Natural killer cell treated with Interleukin-12 subunit alpha and Interleukin-12 subunit beta and Interleukin-15 and Interleukin-18, amount 100 ng/mL, for 72 hours (primary cell): ENCODE measurements around the gene RINL. TPM values are rescaled to one million over a fixed set of nuclear protein-coding genes. Genes with fewer than 3 reads are reported as not detected.
A peak's percentile ranks its signal among the peaks of the same experiment; 100 is the strongest.

Experiments used
- ATAC-seq, 2 donors: fragments of 150-1000 bp; cut with Tn5 transposase in 1 of 2; sonication (Bioruptor Pico), chemical (Tn5 transposase) in 1 of 2; 2 replicates each; pipeline ENCODE4 v1.10.0; 2021
- DNase-seq: peaks from one replicate; pipeline ENCODE4 v3.0.0; 2022; ENCODE audit warnings: low spot score
- H3K27ac Mint-ChIP-seq, 2 donors: 1 replicate in 1 of 2; 2 replicates in 1 of 2; pipeline ENCODE4 v1.8.0; 2022; ENCODE audit warnings: mixed read lengths in 2 of 2, mild to moderate bottlenecking in 1 of 2, moderate library complexity in 1 of 2
- H3K27me3 Mint-ChIP-seq, 2 donors: 1 replicate in 1 of 2; 2 replicates in 1 of 2; pipeline ENCODE4 v1.8.0; 2022; ENCODE audit warnings: mixed read lengths in 2 of 2
- H3K36me3 Mint-ChIP-seq: one replicate; pipeline ENCODE4 v1.8.0; 2022; ENCODE audit warnings: mixed read lengths
- H3K4me1 Mint-ChIP-seq, 2 donors: 1 replicate in 1 of 2; 2 replicates in 1 of 2; pipeline ENCODE4 v1.8.0; 2022; ENCODE audit warnings: low read depth in 2 of 2, mixed read lengths in 2 of 2, mild to moderate bottlenecking in 1 of 2
- H3K4me3 Mint-ChIP-seq: one replicate; pipeline ENCODE4 v1.8.0; 2022; ENCODE audit warnings: mixed read lengths
- H3K9me3 Mint-ChIP-seq: 2 replicates; pipeline ENCODE4 v1.8.0; 2022; ENCODE audit warnings: mixed read lengths
- total RNA-seq, 2 donors: library from RNA; stranded (reverse); gene quantifications; one replicate each; pipeline ENCODE4 v1.2.3, GENCODE V29; 2022

The RINL gene
- total RNA-seq, 2 donors from 2014 or later: 58.1 to 63.8 TPM

DNA sequence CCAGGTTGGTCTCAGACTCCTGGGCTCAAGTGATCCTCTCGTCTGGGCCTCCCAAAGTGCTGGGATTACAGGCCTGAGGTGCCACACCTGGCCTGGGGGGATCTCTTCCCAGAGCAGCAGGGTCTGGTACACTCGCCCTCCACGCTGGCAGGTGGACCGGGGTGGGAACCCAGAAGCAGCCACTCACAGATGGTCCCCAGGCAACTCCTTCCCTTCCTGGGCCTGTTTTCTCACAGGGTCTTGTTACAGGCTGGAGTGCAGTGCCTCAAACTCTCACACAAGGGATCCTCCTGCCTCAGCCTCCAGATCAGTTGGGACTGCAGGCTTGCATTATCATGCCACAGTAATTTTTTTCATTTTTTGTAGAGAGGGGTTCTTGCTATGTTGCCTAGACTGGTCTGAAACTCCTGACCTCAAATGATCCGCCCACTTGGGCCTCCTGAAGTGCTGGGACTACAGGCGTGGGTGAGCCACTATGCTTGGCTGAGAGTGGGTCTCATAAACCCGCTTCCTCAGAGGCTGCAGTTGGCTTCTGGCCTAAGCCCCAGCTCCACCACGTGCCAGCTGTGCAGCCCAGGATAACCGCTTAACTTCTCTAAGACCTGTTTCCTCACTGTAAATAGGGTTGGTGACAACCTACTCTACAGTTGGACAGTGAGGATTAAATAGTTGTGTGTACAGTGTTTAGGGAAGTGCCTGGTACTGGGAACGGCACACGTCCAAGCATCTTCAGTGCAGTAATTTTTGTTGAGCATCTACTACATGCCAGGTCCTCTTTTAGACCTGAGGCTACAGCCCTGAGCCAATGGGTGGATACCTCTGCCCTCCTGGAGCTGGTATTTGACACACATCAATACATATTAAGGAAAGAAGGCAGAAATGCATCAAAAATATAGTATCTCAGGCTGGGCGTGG is 34.8 kb upstream of the RINL start:
- H3K27ac Mint-ChIP-seq: peak overlapping the region in 1 of 2 donors; percentile 41
- H3K36me3 Mint-ChIP-seq: peaks cover under 1% of the 10 kb centered on the region
- peak; percentile 18 for DNase-seq
- no peak overlapping the region for H3K4me3 Mint-ChIP-seq
- no peaks in the 10 kb centered on the region for H3K9me3 Mint-ChIP-seq
- H3K27me3 Mint-ChIP-seq: no peaks in the 10 kb centered on the region
- peaks cover 4 to 22% of the 10 kb centered on the region in 2 donors for H3K4me1 Mint-ChIP-seq
- no peak for ATAC-seq

DNA sequence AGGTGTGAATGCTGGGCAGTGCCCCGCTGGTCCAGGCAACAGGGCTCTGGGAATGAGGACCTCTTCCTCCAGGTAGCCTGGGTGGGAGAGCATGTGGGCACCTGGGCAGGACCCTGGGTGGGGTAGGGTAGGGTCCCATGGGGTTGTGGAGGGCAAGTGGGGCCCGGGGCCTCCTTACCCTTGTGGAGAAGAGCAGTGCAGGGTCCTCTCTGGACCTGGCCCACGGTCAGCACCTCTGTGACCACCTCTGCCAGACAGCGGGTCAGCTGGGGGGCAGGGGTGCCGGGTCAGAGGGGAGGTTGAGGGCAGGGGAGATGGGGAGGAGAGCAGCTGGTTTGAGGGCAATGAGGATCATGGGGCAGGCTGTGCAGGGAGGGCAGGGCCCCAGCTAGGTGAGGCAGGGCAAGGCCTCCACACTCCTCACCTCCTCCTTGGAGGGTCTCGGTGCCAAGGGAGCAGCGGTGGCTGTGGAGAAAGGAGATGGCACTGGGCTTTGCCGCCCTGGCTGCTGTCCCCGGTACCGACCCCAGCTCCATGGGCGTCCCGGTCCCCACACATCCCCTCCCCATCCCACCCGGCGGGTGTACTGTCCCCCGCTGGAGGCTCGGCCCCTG is 33.4 kb upstream of the RINL start:
- Mint-ChIP-seq H3K4me1 (peaks cover 4 to 27% of the 10 kb centered on the region in 2 donors), H3K27ac (no peak overlapping the region), H3K36me3 (peaks cover 6% of the 10 kb centered on the region), H3K27me3 (no peaks in the 10 kb centered on the region), H3K4me3 (no peak overlapping the region), H3K9me3 (no peaks in the 10 kb centered on the region)
- peak in 1 of 2 donors; percentile 21 for ATAC-seq
- DNase-seq: no peak

DNA sequence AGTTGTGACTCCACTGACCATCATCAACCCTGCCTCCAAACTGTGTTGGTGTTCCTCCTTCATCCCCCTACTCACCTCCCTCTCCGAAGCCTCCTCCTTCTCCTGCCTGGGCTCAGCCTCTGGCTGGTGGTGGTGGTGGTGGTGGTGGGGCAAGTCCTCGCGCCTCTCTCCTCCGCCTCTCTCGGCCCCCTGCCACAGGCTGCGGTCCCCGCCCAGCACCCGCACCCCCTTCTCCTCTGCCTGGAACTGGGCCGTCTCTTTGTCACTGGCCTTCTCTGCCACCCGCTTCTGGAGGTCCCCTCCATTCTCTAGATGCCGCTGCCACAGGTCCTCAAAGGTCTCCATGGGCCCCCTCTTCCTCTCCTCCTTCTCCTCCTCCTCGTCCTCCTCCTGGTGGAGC is 32.4 kb upstream of the RINL start:
- DNase-seq (no peak), ATAC-seq (no peak)
- no peaks in the 10 kb centered on the region for H3K27me3 Mint-ChIP-seq
- no peak overlapping the region for H3K4me3 Mint-ChIP-seq
- no peaks in the 10 kb centered on the region for H3K9me3 Mint-ChIP-seq
- peaks cover 6% of the 10 kb centered on the region for H3K36me3 Mint-ChIP-seq
- peak overlapping the region in 1 of 2 donors; percentile 45 for H3K27ac Mint-ChIP-seq
- H3K4me1 Mint-ChIP-seq: peaks cover 4 to 27% of the 10 kb centered on the region in 2 donors

DNA sequence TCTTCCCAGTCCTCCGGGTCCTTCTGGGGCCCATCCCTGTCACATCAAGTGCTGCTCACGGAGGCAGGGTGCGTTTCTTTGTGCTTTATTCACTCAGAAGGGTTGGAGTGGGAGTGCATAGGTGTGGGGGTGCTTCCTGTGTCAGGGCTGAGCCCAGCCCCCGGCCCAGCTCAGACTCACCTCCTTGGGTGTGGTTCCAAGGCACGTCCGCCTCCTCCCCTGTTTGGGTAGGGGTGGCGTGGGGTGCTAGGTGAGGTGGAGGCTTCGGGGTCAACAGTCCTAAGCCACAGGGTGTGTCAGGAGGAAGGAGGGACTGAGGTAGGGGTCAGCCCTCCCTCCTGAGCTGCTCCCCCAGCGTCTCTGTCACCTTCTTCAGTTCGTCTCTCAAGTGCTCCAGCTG is 30.8 kb upstream of the RINL start:
- Mint-ChIP-seq H3K9me3 (no peaks in the 10 kb centered on the region), H3K27me3 (no peaks in the 10 kb centered on the region), H3K4me3 (no peak overlapping the region), H3K4me1 (peaks cover 11 to 34% of the 10 kb centered on the region in 2 donors), H3K36me3 (peaks cover 14% of the 10 kb centered on the region), H3K27ac (peak overlapping the region in 1 of 2 donors; percentile 67)
- DNase-seq: no peak
- ATAC-seq: no peak

DNA sequence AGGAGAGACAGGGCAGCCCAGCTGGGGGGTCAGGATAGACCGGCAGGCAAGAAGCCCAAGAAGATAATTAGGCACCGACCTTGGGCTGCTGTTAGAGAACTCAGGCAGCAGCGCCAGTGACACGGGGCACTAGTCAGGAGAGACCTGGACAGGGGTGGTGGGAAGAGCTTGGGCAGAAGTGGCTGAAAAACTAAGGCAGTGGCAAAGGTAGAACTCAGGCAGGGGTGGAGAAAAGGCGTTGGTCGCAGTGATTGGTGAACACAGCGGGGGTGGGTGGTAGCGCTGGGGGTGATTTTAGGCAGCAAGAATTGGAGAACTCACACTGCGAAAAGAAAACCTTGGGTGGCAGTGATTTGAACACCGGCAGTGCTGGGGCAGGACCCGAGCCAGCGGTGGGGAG is 29.6 kb upstream of the RINL start:
- Mint-ChIP-seq H3K27me3 (no peaks in the 10 kb centered on the region), H3K4me1 (peaks cover 7 to 32% of the 10 kb centered on the region in 2 donors), H3K4me3 (no peak overlapping the region), H3K36me3 (peaks cover 14% of the 10 kb centered on the region), H3K9me3 (no peaks in the 10 kb centered on the region), H3K27ac (no peak overlapping the region)
- DNase-seq (no peak), ATAC-seq (no peak)

GRCh38 chr19:38907227-38907626 is 29.2 kb upstream of the RINL start:
- no peak for ATAC-seq
- no peaks in the 10 kb centered on the region for H3K27me3 Mint-ChIP-seq
- H3K36me3 Mint-ChIP-seq: peaks cover 14% of the 10 kb centered on the region
- DNase-seq: no peak
- H3K4me1 Mint-ChIP-seq: peaks cover 7 to 29% of the 10 kb centered on the region in 2 donors
- no peak overlapping the region for H3K4me3 Mint-ChIP-seq
- H3K27ac Mint-ChIP-seq: no peak overlapping the region
- no peaks in the 10 kb centered on the region for H3K9me3 Mint-ChIP-seq

GRCh38 chr19:38905620-38906019 is 27.5 kb upstream of the RINL start:
- Mint-ChIP-seq H3K36me3 (peaks cover 17% of the 10 kb centered on the region), H3K27ac (no peak overlapping the region), H3K9me3 (no peaks in the 10 kb centered on the region), H3K4me1 (peaks cover 12 to 36% of the 10 kb centered on the region in 2 donors), H3K4me3 (no peak overlapping the region), H3K27me3 (no peaks in the 10 kb centered on the region)
- no peak for DNase-seq
- no peak for ATAC-seq

DNA sequence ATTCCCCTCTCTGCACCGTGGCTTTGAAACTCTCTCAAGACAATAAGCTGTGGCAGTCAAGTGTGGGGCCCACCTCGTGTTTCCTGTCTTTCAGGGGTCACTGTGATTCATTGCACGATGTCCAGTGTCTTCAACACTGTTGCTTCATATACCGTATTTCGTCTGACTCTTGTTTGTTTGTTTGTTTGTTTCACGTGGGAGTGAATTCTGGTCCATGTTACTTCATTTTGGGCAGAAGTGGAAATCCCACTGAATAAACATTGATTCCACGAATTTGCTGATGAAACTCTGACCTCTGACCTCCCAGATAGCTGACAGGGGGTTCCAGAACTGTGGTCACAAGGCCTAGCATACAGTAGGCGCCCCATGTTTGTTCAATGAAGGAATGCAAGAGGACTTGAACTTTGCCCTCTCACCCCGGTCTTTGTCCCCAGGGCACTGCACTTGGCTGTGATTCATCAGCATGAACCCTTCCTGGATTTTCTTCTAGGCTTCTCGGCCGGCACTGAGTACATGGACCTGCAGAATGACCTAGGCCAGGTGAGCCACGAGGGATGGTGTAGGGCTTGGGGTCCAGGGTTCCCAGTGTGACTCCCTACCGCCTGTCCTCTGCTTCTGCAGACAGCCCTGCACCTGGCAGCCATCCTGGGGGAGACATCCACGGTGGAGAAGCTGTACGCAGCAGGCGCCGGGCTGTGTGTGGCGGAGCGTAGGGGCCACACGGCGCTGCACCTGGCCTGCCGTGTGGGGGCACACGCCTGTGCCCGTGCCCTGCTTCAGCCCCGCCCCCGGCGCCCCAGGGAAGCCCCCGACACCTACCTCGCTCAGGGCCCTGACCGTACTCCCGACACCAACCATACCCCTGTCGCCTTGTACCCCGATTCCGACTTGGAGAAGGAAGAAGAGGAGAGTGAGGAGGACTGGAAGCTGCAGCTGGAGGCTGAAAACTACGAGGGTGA is 26.8 kb upstream of the RINL start:
- H3K36me3 Mint-ChIP-seq: peaks cover 23% of the 10 kb centered on the region
- H3K27me3 Mint-ChIP-seq: no peaks in the 10 kb centered on the region
- ATAC-seq (peak in 1 of 2 donors; percentile 41), DNase-seq (no peak)
- peaks cover 18 to 38% of the 10 kb centered on the region in 2 donors for H3K4me1 Mint-ChIP-seq
- no peaks in the 10 kb centered on the region for H3K9me3 Mint-ChIP-seq
- H3K4me3 Mint-ChIP-seq: peak overlapping the region; percentile 19
- H3K27ac Mint-ChIP-seq: peak overlapping the region; percentile 15 to 29

DNA sequence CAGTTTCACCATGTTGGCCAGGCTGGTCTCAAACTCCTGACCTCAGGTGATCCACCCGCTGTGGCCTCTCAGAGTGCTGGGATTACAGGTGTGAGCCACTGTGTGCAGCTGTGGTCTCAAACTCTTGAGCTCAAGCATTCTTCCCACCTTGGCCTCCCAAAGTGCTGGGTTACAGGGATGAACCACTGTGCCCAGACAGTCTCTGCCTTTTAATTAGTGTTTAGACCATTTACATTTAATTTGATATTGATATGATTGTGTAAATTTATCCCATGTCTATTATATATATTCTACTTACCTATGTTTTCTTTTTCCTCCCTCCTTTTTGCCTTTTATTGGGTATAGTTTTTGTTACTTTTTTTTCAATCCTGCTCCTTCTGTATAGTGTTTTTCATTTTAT is 23.6 kb upstream of the RINL start:
- H3K27ac Mint-ChIP-seq: peak overlapping the region; percentile 45 to 88
- ATAC-seq (no peak), DNase-seq (no peak)
- no peaks in the 10 kb centered on the region for H3K9me3 Mint-ChIP-seq
- H3K4me1 Mint-ChIP-seq: peaks cover 43 to 45% of the 10 kb centered on the region in 2 donors
- no peaks in the 10 kb centered on the region for H3K27me3 Mint-ChIP-seq
- peak overlapping the region; percentile 97 for H3K4me3 Mint-ChIP-seq
- H3K36me3 Mint-ChIP-seq: peaks cover 17% of the 10 kb centered on the region

GRCh38 chr19:38900743-38901190 is 22.7 kb upstream of the RINL start:
- peaks cover 47% of the 10 kb centered on the region in 2 donors for H3K4me1 Mint-ChIP-seq
- no peaks in the 10 kb centered on the region for H3K9me3 Mint-ChIP-seq
- DNase-seq: no peak
- peak overlapping the region; percentile 97 for H3K4me3 Mint-ChIP-seq
- peaks cover 17% of the 10 kb centered on the region for H3K36me3 Mint-ChIP-seq
- no peaks in the 10 kb centered on the region for H3K27me3 Mint-ChIP-seq
- ATAC-seq: no peak
- peak overlapping the region; percentile 88 to 94 for H3K27ac Mint-ChIP-seq

- Mint-ChIP-seq H3K27ac (peak overlapping the region; percentile 88 to 94), H3K4me3 (peak overlapping the region; percentile 97), H3K27me3 (no peaks in the 10 kb centered on the region), H3K9me3 (no peaks in the 10 kb centered on the region), H3K36me3 (peaks cover 17% of the 10 kb centered on the region), H3K4me1 (peaks cover 52 to 53% of the 10 kb centered on the region in 2 donors)
- no peak for DNase-seq
- ATAC-seq: no peak
Observed at GRCh38 chr19:38900202-38900629, 22.1 kb upstream of the RINL start.

GRCh38 chr19:38899447-38900201 is 21.5 kb upstream of the RINL start, which contains the start of the genes NFKBIB and SIRT2:
TSS of gene NFKBIB (plus strand) at chr19:38899969. CDS start at chr19:38900033, 64 bp downstream.
TSS of gene SIRT2 (minus strand) at chr19:38899618. CDS start at chr19:38899521, 97 bp downstream.
- Mint-ChIP-seq H3K27ac (peak within 1 kb of the TSS; percentile 88 to 94), H3K4me1 (peaks cover 53 to 55% of the 10 kb centered on the region in 2 donors), H3K36me3 (peaks cover 16% of the 10 kb centered on the region), H3K4me3 (peak within 1 kb of the TSS; percentile 97), H3K9me3 (no peaks in the 10 kb centered on the region), H3K27me3 (no peaks in the 10 kb centered on the region)
- DNase-seq (peak; percentile 100), ATAC-seq (peak; percentile 96)
